HCT116 (cell line): ENCODE results near the gene MSMP. TPM values are rescaled to one million over a fixed set of nuclear protein-coding genes. Genes with fewer than 3 reads are reported as not detected.

Experiments used
- ATAC-seq: fragments of 200-7000 bp; cut with Tn5 transposase; 2 replicates; pipeline ENCODE4 v1.9.1; 2020; ENCODE audit warnings: mild to moderate bottlenecking, moderate library complexity
- BruUV-seq: library from RNA; stranded (reverse); fragments of 400-500 nt; replicated peaks from 2 replicates; lab custom pipeline; 2021; lab: Mats Ljungman, UMichigan
- CTCF ChIA-PET: fragments of 300-600 bp; sonication (Branson Sonifier 250); formaldehyde crosslinking; loops from one replicate; lab custom pipeline; 2021; ENCODE audit warnings: antibody characterized with exemption; lab: Charles Lee
- POLR2A ChIA-PET: fragments of 300-600, 350-600 bp; sonication (Branson Sonifier 250); formaldehyde crosslinking; loops from one replicate; lab custom pipeline; 2021; ENCODE audit warnings: antibody characterized with exemption; lab: Charles Lee
- RAD21 ChIA-PET, 2 experiments: fragments of 300-600 bp; sonication (Branson Sonifier 250); formaldehyde crosslinking; loops; one replicate each; lab custom pipeline; 2023; ENCODE audit warnings: low total read pairs in 2 of 2; ENCODE audit not compliant: uncharacterized antibody in 2 of 2, unreplicated experiment in 2 of 2, low non-redundant PET in 1 of 2; lab: Charles Lee
- DNase-seq: peaks from one replicate; pipeline ENCODE4 v3.0.0-alpha.2; 2010; ENCODE audit warnings: low read depth, low spot score
- H2AFZ ChIP-seq: fragments of 200-600 bp; shearing (Covaris generic), sonication (generic); 2 replicates; pipeline ENCODE4 v1.6.1; 2017; ENCODE audit warnings: low read depth, mixed run types, mixed read lengths, antibody characterized with exemption, low read length; ENCODE audit not compliant: poor library complexity, severe bottlenecking
- H3K27ac ChIP-seq: 2 replicates; pipeline ENCODE4 v1.5.1; 2012; ENCODE audit warnings: low read depth, low read length
- H3K27me3 ChIP-seq: fragments of 200-600 bp; sonication (generic); 2 replicates; pipeline ENCODE4 v1.6.1; 2016; ENCODE audit warnings: mixed run types, low read length, mixed read lengths; ENCODE audit not compliant: insufficient read depth
- H3K36me3 ChIP-seq, 2 experiments: fragments of 200-500 bp in 1 of 2; fragments of 200-600 bp in 1 of 2; sonication (Bioruptor generic) in 1 of 2; sonication (generic) in 1 of 2; 2 replicates each; pipeline versions ENCODE4 v1.5.1 to v1.6.1; 2014 to 2016; ENCODE audit warnings: low read length in 2 of 2, inconsistent platforms in 1 of 2, mixed read lengths in 1 of 2, mixed run types in 1 of 2; ENCODE audit not compliant: insufficient read depth in 2 of 2, control insufficient read depth in 1 of 2
- H3K4me1 ChIP-seq, 2 experiments: fragments of 200-600 bp in 1 of 2; sonication (generic) in 1 of 2; 2 replicates each; pipeline versions ENCODE4 v1.5.1 to v1.6.1; 2012 to 2017; ENCODE audit warnings: low read length in 2 of 2, inconsistent platforms in 1 of 2, mild to moderate bottlenecking in 1 of 2, mixed read lengths in 1 of 2, mixed run types in 1 of 2, moderate library complexity in 1 of 2; ENCODE audit not compliant: insufficient read depth in 2 of 2, control insufficient read depth in 1 of 2
- H3K4me2 ChIP-seq: fragments of 200-600 bp; sonication (generic); 2 replicates; pipeline ENCODE4 v1.6.1; 2017; ENCODE audit warnings: mixed run types, low read length, mixed read lengths
- H3K4me3 ChIP-seq, 2 experiments: fragments of 200-600 bp in 1 of 2; sonication (generic) in 1 of 2; replicated peaks in 1 of 2; 2 replicates each; pipeline ENCODE4 v1.5.1; 2011 to 2016; ENCODE audit warnings: low read length in 2 of 2, control low read depth in 1 of 2, low read depth in 1 of 2, mild to moderate bottlenecking in 1 of 2, mixed read lengths in 1 of 2, mixed run types in 1 of 2
- H3K79me2 ChIP-seq: fragments of 200-600 bp; sonication (generic); 2 replicates; pipeline ENCODE4 v1.6.1; 2017; ENCODE audit warnings: mild to moderate bottlenecking, mixed run types, low read length, moderate library complexity, mixed read lengths; ENCODE audit not compliant: insufficient read depth
- H3K9ac ChIP-seq: fragments of 200-600 bp; sonication (generic); 2 replicates; pipeline ENCODE4 v1.6.1; 2016; ENCODE audit warnings: low read length, mixed read lengths
- H3K9me2 ChIP-seq: fragments of 200-600 bp; sonication (generic), shearing (Covaris generic); 2 replicates; pipeline ENCODE4 v1.6.1; 2017; ENCODE audit warnings: mixed run types, mild to moderate bottlenecking, moderate library complexity; ENCODE audit not compliant: insufficient read depth
- H3K9me3 ChIP-seq, 2 experiments: fragments of 200-500 bp in 1 of 2; fragments of 200-600 bp in 1 of 2; sonication (Bioruptor generic) in 1 of 2; sonication (generic) in 1 of 2; 2 replicates each; pipeline ENCODE4 v1.6.1; 2014 to 2017; ENCODE audit warnings: low read length in 2 of 2, mixed read lengths in 2 of 2, inconsistent platforms in 1 of 2, low read depth in 1 of 2, mild to moderate bottlenecking in 1 of 2, mixed run types in 1 of 2, moderate library complexity in 1 of 2; ENCODE audit not compliant: control insufficient read depth in 1 of 2, insufficient read depth in 1 of 2
- H4K20me1 ChIP-seq: fragments of 200-600 bp; sonication (generic), shearing (Covaris generic); 2 replicates; pipeline ENCODE4 v1.6.1; 2017; ENCODE audit warnings: mixed run types, mild to moderate bottlenecking, moderate library complexity; ENCODE audit not compliant: insufficient read depth
- CEBPB ChIP-seq: IDR thresholded peaks from 2 replicates; pipeline ENCODE4 v1.6.1; 2012; ENCODE audit warnings: low read depth
- EGR1 ChIP-seq: IDR thresholded peaks from 2 replicates; pipeline ENCODE4 v1.6.1; 2012; ENCODE audit warnings: low read depth
- EZH2 ChIP-seq: fragments of 200-600 bp; sonication (generic); IDR thresholded peaks from 2 replicates; pipeline ENCODE4 v1.6.1; 2017; ENCODE audit warnings: antibody characterized with exemption, mixed run types
- EZH2phosphoT487 ChIP-seq: fragments of 200-600 bp; IDR thresholded peaks from 2 replicates; pipeline ENCODE4 v1.6.1; 2018; ENCODE audit warnings: antibody characterized with exemption, borderline replicate concordance
- JUND ChIP-seq: IDR thresholded peaks from 2 replicates; pipeline ENCODE4 v1.6.1; 2012
- POLR2A ChIP-seq: IDR thresholded peaks from 2 replicates; pipeline ENCODE4 v1.7.0; 2011; ENCODE audit warnings: borderline replicate concordance; ENCODE audit not compliant: insufficient read depth, insufficient read length; ENCODE audit errors: extremely low read depth
- POLR2AphosphoS5 ChIP-seq: IDR thresholded peaks from 2 replicates; pipeline ENCODE4 v1.6.1; 2011; ENCODE audit warnings: mild to moderate bottlenecking, low read depth, low read length, moderate library complexity
- SRF ChIP-seq: IDR thresholded peaks from 2 replicates; pipeline ENCODE4 v1.6.1; 2012; ENCODE audit warnings: low read depth
- ZFX ChIP-seq: fragments of 450-650 bp; IDR thresholded peaks from 2 replicates; pipeline ENCODE4 v1.6.1; 2017
- intact Hi-C: fragments of 100-400 bp; cut with micrococcal nuclease; formaldehyde crosslinking; loops from 2 replicates; pipeline ENCODE4 v1.10.0; 2022
- total RNA-seq: library from RNA; stranded (reverse); gene quantifications from one replicate; pipeline ENCODE4 v1.2.1, GENCODE V29; 2021; ENCODE audit not compliant: unreplicated experiment
- TF ChIP-seq, protein P1 (sequence below): IDR thresholded peaks from 2 replicates; pipeline ENCODE4 v1.6.1; 2012

The MSMP gene
- total RNA-seq, 1 experiment from 2014 or later, result 1.2 TPM

DNA sequence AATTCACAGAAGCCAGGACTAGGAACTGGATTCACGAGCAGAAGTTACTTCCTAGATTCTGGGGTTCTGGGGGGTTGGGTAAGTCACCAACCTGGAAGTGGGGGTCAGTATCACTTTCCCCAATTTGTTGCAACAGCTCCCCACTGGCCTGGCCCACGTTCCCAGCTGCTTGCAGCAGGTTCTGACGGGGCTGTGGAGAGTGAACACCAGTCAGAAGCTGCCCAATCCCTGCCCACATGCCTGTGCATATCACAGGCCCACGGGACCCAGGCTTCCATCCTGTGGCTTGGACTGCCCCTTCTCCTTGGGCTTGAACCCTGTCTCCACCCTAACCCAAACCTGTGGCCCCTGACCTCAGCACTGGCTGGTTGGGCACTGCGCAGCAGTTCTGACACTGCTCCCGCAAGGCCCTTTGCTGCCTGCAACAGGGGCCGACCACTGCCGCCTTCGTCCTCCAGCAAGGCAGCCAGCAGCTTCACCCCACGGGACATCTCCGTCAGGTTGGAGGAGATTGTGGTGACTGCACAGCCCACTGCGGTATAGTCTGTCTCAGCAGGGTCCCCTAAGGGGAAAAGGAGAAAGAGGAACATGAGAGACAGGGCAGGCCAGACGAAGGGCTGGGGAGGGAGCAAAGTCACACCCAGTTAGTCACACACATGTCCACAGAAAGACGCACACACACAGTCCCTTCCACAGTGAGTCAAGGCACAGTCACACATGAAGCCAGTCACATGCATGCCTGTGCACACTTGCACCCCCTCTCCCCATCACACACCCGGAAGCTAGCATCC lies 35.2 kb downstream of the MSMP start:
- Histone ChIP-seq H2AFZ (no peak overlapping the region), H3K4me3 (no peak overlapping the region), H3K27me3 (no peaks in the 10 kb centered on the region), H3K9ac (no peak overlapping the region), H3K9me3 (no peaks in the 10 kb centered on the region), H3K4me2 (no peak overlapping the region), H3K27ac (no peak overlapping the region), H3K79me2 (no peaks in the 10 kb centered on the region), H4K20me1 (no peaks in the 10 kb centered on the region), H3K4me1 (no peaks in the 10 kb centered on the region), H3K36me3 (peaks cover 77 to 81% of the 10 kb centered on the region in 2 experiments), H3K9me2 (no peaks in the 10 kb centered on the region)
- no peak for TF ChIP-seq POLR2AphosphoS5
- TF ChIP-seq ZFX, result no peak
- TF ChIP-seq EGR1, result no peak
- CTCF ChIA-PET, result no interaction called here
- RAD21 ChIA-PET, result no interaction called here
- ATAC-seq (no peak), DNase-seq (no peak)
- POLR2A ChIA-PET, result no interaction called here
- intact Hi-C loops, result no loop called here
- no TSS peak for BruUV-seq

DNA sequence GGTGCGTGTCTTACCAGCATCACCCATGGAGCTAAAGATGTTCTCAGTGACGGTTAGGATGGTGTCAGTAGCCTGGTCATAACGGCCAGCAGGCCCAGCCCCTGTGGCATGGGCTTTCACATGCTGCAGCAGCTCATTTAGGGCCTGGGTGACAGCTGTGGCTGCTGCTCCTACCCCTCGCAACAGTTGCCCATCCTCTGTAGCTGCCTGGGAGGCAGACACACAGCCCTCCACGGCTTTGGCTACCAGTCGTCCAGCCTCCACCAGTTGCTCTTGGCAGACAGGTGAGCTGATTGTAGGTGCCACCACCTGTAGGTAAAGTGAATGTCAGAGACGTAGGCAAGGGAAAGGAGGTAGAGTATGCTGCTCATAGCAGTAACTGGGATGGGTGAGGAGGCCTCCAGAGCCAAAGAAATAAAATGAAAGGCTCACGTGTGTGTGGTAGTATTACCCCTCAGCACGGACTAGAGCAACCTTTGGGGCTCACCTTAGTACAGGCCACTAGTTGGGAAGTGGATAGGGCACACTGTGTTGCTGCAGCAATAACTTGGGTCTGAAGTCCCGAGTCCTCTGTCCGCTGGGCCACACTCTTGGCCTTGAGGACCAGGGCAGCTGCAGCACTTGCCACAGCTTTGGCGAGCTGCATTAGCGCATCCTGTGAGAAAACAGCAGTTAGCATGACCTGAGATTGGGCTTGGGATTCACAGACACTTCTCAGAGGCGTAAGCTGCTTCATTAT lies 36.8 kb downstream of the MSMP start:
- peaks cover 78 to 82% of the 10 kb centered on the region in 2 experiments for H3K36me3 ChIP-seq
- no peaks in the 10 kb centered on the region for H3K9me2 ChIP-seq
- TF ChIP-seq, protein P1, sequence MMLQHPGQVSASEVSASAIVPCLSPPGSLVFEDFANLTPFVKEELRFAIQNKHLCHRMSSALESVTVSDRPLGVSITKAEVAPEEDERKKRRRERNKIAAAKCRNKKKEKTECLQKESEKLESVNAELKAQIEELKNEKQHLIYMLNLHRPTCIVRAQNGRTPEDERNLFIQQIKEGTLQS, result no peak
- TF ChIP-seq POLR2AphosphoS5 (no peak), CEBPB (no peak), ZFX (no peak), SRF (no peak), EZH2 (no peak), EZH2phosphoT487 (no peak), JUND (no peak), POLR2A (no peak)
- TF ChIP-seq, all 23 proteins: peak for 0
- BruUV-seq, result no TSS peak
- no peaks in the 10 kb centered on the region for H3K79me2 ChIP-seq
- no peak overlapping the region for H3K4me2 ChIP-seq
- intact Hi-C loops, result no loop called here
- no peaks in the 10 kb centered on the region for H3K4me1 ChIP-seq
- ChIA-PET CTCF (interaction anchor here (1.0 kb wide), 1 partner anchor 21 kb away, joined by 3 read pairs; no protein-coding TSS in a partner anchor), POLR2A (interaction anchor here (0.5 kb wide), 1 partner anchor 27 kb away, joined by 4 read pairs; no protein-coding TSS in a partner anchor), RAD21 (no interaction called here)
- H3K9ac ChIP-seq, result no peak overlapping the region
- no peak overlapping the region for H2AFZ ChIP-seq
- no peak for DNase-seq
- H3K27me3 ChIP-seq, result no peaks in the 10 kb centered on the region
- no peak overlapping the region for H3K27ac ChIP-seq
- H4K20me1 ChIP-seq, result no peaks in the 10 kb centered on the region
- no peaks in the 10 kb centered on the region for H3K9me3 ChIP-seq
- ATAC-seq, result no peak
- no peak overlapping the region for H3K4me3 ChIP-seq
